SU-DHL-6 (cell line): ENCODE results near the gene CEP295NL.
"Not testable (repeated sequence)": the region's sequence is repeated elsewhere in the genome, so short reads cannot be mapped to it uniquely, and the experiment has no call there.

ENCODE experiments used
- H2AFZ ChIP-seq: fragments of 200-600 bp; sonication (generic); 2 replicates; pipeline ENCODE4 v1.6.1; 2014; ENCODE audit warnings: low read depth, mild to moderate bottlenecking, moderate library complexity, mixed read lengths, antibody characterized with exemption, low read length; ENCODE audit not compliant: severe bottlenecking
- H3F3A ChIP-seq: fragments of 200-600 bp; shearing (Covaris generic); 2 replicates; pipeline ENCODE4 v1.6.0; 2016; ENCODE audit warnings: antibody characterized with exemption, mild to moderate bottlenecking; ENCODE audit not compliant: insufficient read depth
- H3K27ac ChIP-seq: fragments of 200-600 bp; sonication (generic); 2 replicates; pipeline ENCODE4 v1.5.1; 2016; ENCODE audit warnings: low read depth, mild to moderate bottlenecking, low read length, moderate library complexity, mixed read lengths
- H3K27me3 ChIP-seq: fragments of 200-600 bp; sonication (generic), shearing (Covaris generic); 2 replicates; pipeline ENCODE4 v1.6.0; 2014; ENCODE audit warnings: mild to moderate bottlenecking, low read length
- H3K36me3 ChIP-seq: fragments of 200-600 bp; sonication (generic); 2 replicates; pipeline ENCODE4 v1.6.1; 2014; ENCODE audit warnings: mild to moderate bottlenecking, low read length, mixed read lengths
- H3K4me2 ChIP-seq: fragments of 300-600, 200-600 bp; shearing (Covaris generic), sonication (generic); 2 replicates; pipeline ENCODE4 v1.6.0; 2014; ENCODE audit warnings: low read length, low read depth, mild to moderate bottlenecking; ENCODE audit not compliant: poor library complexity, severe bottlenecking
- H3K4me3 ChIP-seq: fragments of 200-600 bp; sonication (generic); 2 replicates; pipeline ENCODE4 v1.5.1; 2014; ENCODE audit warnings: antibody characterized with exemption, low read length, mild to moderate bottlenecking, mixed read lengths; ENCODE audit not compliant: insufficient read depth, poor library complexity, severe bottlenecking
- H3K79me2 ChIP-seq: fragments of 200-600 bp; sonication (generic); 2 replicates; pipeline ENCODE4 v1.6.1; 2014; ENCODE audit warnings: mild to moderate bottlenecking, low read length, moderate library complexity; ENCODE audit not compliant: insufficient read depth
- H3K9ac ChIP-seq: fragments of 200-600 bp; sonication (generic); 2 replicates; pipeline ENCODE4 v1.7.0; 2014; ENCODE audit warnings: mild to moderate bottlenecking, low read length
- H3K9me2 ChIP-seq: fragments of 200-600 bp; sonication (generic); replicated peaks from 2 replicates; pipeline ENCODE4 v1.6.1; 2014; ENCODE audit warnings: low read length; ENCODE audit not compliant: insufficient read depth
- H3K9me3 ChIP-seq: fragments of 200-600 bp; sonication (generic); 2 replicates; pipeline ENCODE4 v1.6.1; 2014; ENCODE audit warnings: low read length, mixed read lengths; ENCODE audit not compliant: insufficient read depth
- H4K20me1 ChIP-seq: fragments of 200-600 bp; sonication (generic); 2 replicates; pipeline ENCODE4 v1.6.1; 2014; ENCODE audit warnings: low read depth, mild to moderate bottlenecking, antibody characterized with exemption, low read length, moderate library complexity, mixed read lengths
- EZH2phosphoT487 ChIP-seq: fragments of 200-600 bp; sonication (generic), shearing (Covaris generic); conservative IDR thresholded peaks from 2 replicates; pipeline ENCODE4 v1.6.1; 2018; ENCODE audit warnings: mild to moderate bottlenecking, antibody characterized with exemption, low read length, moderate library complexity, mixed read lengths
- TF ChIP-seq, protein P1 (sequence below): fragments of 200-600 bp; sonication (generic); IDR thresholded peaks from one replicate; pipeline ENCODE4 v1.5.1; 2017; ENCODE audit warnings: antibody characterized with exemption, mild to moderate bottlenecking, low read length, moderate library complexity; ENCODE audit not compliant: insufficient read depth, poor library complexity, severe bottlenecking

The CEP295NL gene

GRCh38 chr17:78904371-78904770 is 1.4 kb upstream of the CEP295NL start:
- no peaks in the 10 kb centered on the region for H3K79me2 ChIP-seq
- no peak for TF ChIP-seq EZH2phosphoT487
- TF ChIP-seq, protein P1, sequence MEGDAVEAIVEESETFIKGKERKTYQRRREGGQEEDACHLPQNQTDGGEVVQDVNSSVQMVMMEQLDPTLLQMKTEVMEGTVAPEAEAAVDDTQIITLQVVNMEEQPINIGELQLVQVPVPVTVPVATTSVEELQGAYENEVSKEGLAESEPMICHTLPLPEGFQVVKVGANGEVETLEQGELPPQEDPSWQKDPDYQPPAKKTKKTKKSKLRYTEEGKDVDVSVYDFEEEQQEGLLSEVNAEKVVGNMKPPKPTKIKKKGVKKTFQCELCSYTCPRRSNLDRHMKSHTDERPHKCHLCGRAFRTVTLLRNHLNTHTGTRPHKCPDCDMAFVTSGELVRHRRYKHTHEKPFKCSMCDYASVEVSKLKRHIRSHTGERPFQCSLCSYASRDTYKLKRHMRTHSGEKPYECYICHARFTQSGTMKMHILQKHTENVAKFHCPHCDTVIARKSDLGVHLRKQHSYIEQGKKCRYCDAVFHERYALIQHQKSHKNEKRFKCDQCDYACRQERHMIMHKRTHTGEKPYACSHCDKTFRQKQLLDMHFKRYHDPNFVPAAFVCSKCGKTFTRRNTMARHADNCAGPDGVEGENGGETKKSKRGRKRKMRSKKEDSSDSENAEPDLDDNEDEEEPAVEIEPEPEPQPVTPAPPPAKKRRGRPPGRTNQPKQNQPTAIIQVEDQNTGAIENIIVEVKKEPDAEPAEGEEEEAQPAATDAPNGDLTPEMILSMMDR: no peak
- H3K4me2 ChIP-seq: no peak overlapping the region
- H4K20me1 ChIP-seq: no peaks in the 10 kb centered on the region
- H3K9ac ChIP-seq: no peak overlapping the region
- H3F3A ChIP-seq: no peaks in the 10 kb centered on the region
- no peaks in the 10 kb centered on the region for H3K9me2 ChIP-seq
- H3K36me3 ChIP-seq: no peaks in the 10 kb centered on the region
- no peaks in the 10 kb centered on the region for H3K9me3 ChIP-seq
- no peaks in the 10 kb centered on the region for H3K27me3 ChIP-seq
- H3K27ac ChIP-seq: no peak overlapping the region
- no peak overlapping the region for H2AFZ ChIP-seq
- no peak overlapping the region for H3K4me3 ChIP-seq

DNA sequence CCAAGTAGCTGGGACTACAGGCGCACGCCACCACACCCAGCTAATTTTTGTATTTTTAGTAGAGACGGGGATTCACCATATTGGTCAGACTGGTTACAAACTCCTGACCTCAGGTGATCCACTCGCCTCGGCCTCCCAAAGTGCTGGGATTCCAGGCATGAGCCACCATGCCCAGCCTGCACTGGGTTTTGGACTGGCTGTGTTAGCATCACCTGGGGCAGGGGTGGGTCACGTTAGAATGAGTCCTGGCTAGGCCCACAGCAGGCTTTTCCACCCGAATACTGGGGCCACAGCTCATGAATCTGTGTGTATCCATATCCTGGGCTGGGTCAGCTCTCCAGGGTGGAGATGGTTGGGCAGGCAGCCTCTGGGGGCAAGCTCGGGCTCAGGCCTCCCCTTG is 770 bp downstream of the CEP295NL start:
- not testable (repeated sequence) for H3K4me3 ChIP-seq, H3K4me2 ChIP-seq, H3F3A ChIP-seq, H3K9ac ChIP-seq, H3K36me3 ChIP-seq, H3K79me2 ChIP-seq, H2AFZ ChIP-seq, H4K20me1 ChIP-seq, H3K27ac ChIP-seq, H3K9me3 ChIP-seq, H3K9me2 ChIP-seq, H3K27me3 ChIP-seq

- no peak overlapping the region for H3K4me2 ChIP-seq
- no peak overlapping the region for H3K27ac ChIP-seq
- H4K20me1 ChIP-seq: no peaks in the 10 kb centered on the region
- H2AFZ ChIP-seq: no peak overlapping the region
- H3K4me3 ChIP-seq: no peak overlapping the region
- no peaks in the 10 kb centered on the region for H3K79me2 ChIP-seq
- H3K9ac ChIP-seq: no peak overlapping the region
- H3K27me3 ChIP-seq: no peaks in the 10 kb centered on the region
- H3K9me3 ChIP-seq: no peaks in the 10 kb centered on the region
- TF ChIP-seq, protein P1: no peak
- no peak for TF ChIP-seq EZH2phosphoT487
- no peaks in the 10 kb centered on the region for H3K36me3 ChIP-seq
- no peaks in the 10 kb centered on the region for H3F3A ChIP-seq
- H3K9me2 ChIP-seq: no peaks in the 10 kb centered on the region
Observed at GRCh38 chr17:78901806-78902205, 1.2 kb downstream of the CEP295NL start.

DNA sequence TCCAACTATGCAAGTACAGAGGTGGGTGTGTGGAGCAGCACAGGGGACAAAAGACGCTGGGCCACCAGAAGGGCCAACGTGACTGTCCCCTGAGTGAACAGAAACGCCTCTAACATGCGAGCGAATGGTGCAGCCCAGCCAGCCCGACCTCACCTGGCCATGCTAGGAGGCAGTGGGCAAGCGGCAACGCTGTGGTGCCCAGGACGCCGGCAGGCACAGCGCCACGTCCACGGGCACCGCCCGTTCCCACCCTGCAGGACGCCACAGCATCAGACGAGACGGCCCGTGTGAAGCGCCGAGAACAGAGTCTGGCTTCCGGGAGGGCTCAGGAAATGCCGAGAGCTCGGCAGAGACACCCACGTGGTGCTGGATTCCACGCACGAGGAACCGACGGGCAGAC is 2.2 kb downstream of the CEP295NL start:
- Histone ChIP-seq H4K20me1 (no peaks in the 10 kb centered on the region), H3K27me3 (no peaks in the 10 kb centered on the region), H3K9me3 (no peaks in the 10 kb centered on the region), H3K36me3 (no peaks in the 10 kb centered on the region), H3K79me2 (no peaks in the 10 kb centered on the region), H3K27ac (no peak overlapping the region), H3K4me2 (no peak overlapping the region), H3K4me3 (no peak overlapping the region), H2AFZ (no peak overlapping the region), H3K9ac (no peak overlapping the region), H3F3A (no peaks in the 10 kb centered on the region), H3K9me2 (no peaks in the 10 kb centered on the region)
- TF ChIP-seq EZH2phosphoT487: no peak
- TF ChIP-seq, protein P1: no peak
